ENCODE measurements around the gene ZNF616.

Gene ZNF616

GRCh38 chr19:52148256-52148655 is 8.5 kb upstream of the ZNF616 start:
- H3K4me3 ChIP-seq (ENCODE audit: low read depth in 1 of 2, low read length in 2 of 2), result no peak overlapping the region
- TF ChIP-seq, protein P1, sequence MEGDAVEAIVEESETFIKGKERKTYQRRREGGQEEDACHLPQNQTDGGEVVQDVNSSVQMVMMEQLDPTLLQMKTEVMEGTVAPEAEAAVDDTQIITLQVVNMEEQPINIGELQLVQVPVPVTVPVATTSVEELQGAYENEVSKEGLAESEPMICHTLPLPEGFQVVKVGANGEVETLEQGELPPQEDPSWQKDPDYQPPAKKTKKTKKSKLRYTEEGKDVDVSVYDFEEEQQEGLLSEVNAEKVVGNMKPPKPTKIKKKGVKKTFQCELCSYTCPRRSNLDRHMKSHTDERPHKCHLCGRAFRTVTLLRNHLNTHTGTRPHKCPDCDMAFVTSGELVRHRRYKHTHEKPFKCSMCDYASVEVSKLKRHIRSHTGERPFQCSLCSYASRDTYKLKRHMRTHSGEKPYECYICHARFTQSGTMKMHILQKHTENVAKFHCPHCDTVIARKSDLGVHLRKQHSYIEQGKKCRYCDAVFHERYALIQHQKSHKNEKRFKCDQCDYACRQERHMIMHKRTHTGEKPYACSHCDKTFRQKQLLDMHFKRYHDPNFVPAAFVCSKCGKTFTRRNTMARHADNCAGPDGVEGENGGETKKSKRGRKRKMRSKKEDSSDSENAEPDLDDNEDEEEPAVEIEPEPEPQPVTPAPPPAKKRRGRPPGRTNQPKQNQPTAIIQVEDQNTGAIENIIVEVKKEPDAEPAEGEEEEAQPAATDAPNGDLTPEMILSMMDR (IDR thresholded peaks at IDR 0.05; ENCODE audit: borderline replicate concordance, extremely low read depth, low read length, poor library complexity, severe bottlenecking), result no peak
- no peak for TF ChIP-seq EZH2 (IDR thresholded peaks at IDR 0.05; ENCODE audit: borderline replicate concordance, low read depth, low read length, severe bottlenecking)
- no peaks in the 10 kb centered on the region for H3K27me3 ChIP-seq (ENCODE audit: insufficient read depth, low read length, poor library complexity)
- peaks cover 6% of the 10 kb centered on the region; the same call in 1 of the 2 replicates for H3K36me3 ChIP-seq (ENCODE audit: insufficient read depth, low read length)
- no peak overlapping the region for H3K9ac ChIP-seq (ENCODE audit: low read depth, low read length)
- no peak for DNase-seq
- no peak overlapping the region for H3K27ac ChIP-seq (ENCODE audit: low read length)
- peaks cover 30% of the 10 kb centered on the region for H3K9me3 ChIP-seq (ENCODE audit: insufficient read depth, low read length, severe bottlenecking)
- no peaks in the 10 kb centered on the region for H3K79me2 ChIP-seq (ENCODE audit: insufficient read depth, low read length)
- no peak for ATAC-seq (ENCODE audit: insufficient read depth, low read depth)
- H4K20me1 ChIP-seq (ENCODE audit: insufficient read depth, low read length), result no peaks in the 10 kb centered on the region
- H3K4me2 ChIP-seq (ENCODE audit: insufficient read depth, low read length), result no peak overlapping the region
- H2AFZ ChIP-seq (ENCODE audit: low read depth, low read length), result no peak overlapping the region
- no peaks in the 10 kb centered on the region for H3K4me1 ChIP-seq (ENCODE audit: insufficient read depth, low read length)

DNA sequence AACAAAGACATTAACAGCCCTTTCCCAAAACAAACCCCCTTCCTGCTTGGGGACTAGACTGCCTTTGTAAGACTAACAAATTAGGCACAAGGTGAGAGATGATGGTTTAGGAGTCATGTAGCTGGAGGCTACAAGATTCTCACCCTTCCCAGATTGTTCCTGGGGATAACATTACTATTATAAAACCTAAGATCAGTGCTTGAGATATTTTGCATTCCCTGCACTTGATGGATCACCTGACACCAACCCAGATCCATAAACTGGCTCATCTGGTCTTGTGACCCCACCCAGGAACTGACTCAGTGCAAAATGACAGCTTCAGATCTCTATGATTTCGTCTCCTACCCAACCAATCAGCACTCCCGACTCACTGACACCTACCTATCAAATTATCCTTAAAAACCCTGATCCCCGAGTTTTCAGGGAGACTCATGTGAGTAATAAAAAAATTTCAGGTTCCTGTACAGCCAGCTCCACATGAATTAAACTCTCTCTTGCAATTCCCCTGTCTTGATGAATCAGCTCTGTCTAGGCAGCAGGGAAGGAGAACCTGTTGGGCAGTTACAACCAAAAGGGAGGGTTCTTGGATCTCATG is 2.4 kb upstream of the ZNF616 start:
- peaks cover 3% of the 10 kb centered on the region for H3K9me3 ChIP-seq (ENCODE audit: insufficient read depth, low read length, severe bottlenecking)
- H3K9ac ChIP-seq (ENCODE audit: low read depth, low read length), result no peak overlapping the region
- H3K4me2 ChIP-seq (ENCODE audit: insufficient read depth, low read length), result no peak overlapping the region
- no peak for ATAC-seq (ENCODE audit: insufficient read depth, low read depth)
- no peaks in the 10 kb centered on the region for H4K20me1 ChIP-seq (ENCODE audit: insufficient read depth, low read length)
- H3K4me3 ChIP-seq (ENCODE audit: low read depth in 1 of 2, low read length in 2 of 2), result no peak overlapping the region
- H3K79me2 ChIP-seq (ENCODE audit: insufficient read depth, low read length), result peaks cover 26% of the 10 kb centered on the region
- peaks cover 2% of the 10 kb centered on the region; the same call in 1 of the 2 replicates for H3K36me3 ChIP-seq (ENCODE audit: insufficient read depth, low read length)
- H2AFZ ChIP-seq (ENCODE audit: low read depth, low read length), result no peak overlapping the region
- no peaks in the 10 kb centered on the region for H3K27me3 ChIP-seq (ENCODE audit: insufficient read depth, low read length, poor library complexity)
- H3K4me1 ChIP-seq (ENCODE audit: insufficient read depth, low read length), result peaks cover 24% of the 10 kb centered on the region
- TF ChIP-seq, protein P1 (IDR thresholded peaks at IDR 0.05; ENCODE audit: borderline replicate concordance, extremely low read depth, low read length, poor library complexity, severe bottlenecking), result no peak
- no peak for TF ChIP-seq EZH2 (IDR thresholded peaks at IDR 0.05; ENCODE audit: borderline replicate concordance, low read depth, low read length, severe bottlenecking)
- no peak for DNase-seq
- H3K27ac ChIP-seq (ENCODE audit: low read length), result no peak overlapping the region

- peaks cover 32% of the 10 kb centered on the region for H3K79me2 ChIP-seq (ENCODE audit: insufficient read depth, low read length)
- H3K27ac ChIP-seq (ENCODE audit: low read length), result no peak overlapping the region
- TF ChIP-seq, protein P1 (IDR thresholded peaks at IDR 0.05; ENCODE audit: borderline replicate concordance, extremely low read depth, low read length, poor library complexity, severe bottlenecking), result no peak
- TF ChIP-seq EZH2 (IDR thresholded peaks at IDR 0.05; ENCODE audit: borderline replicate concordance, low read depth, low read length, severe bottlenecking), result no peak
These were observed 1.5 kb upstream of the ZNF616 start for GRCh38 chr19:52141203-52141602.

More at GRCh38 chr19:52141203-52141602, 1.5 kb upstream of the ZNF616 start:
- peaks cover 24% of the 10 kb centered on the region for H3K4me1 ChIP-seq (ENCODE audit: insufficient read depth, low read length)
- H2AFZ ChIP-seq (ENCODE audit: low read depth, low read length), result no peak overlapping the region
- DNase-seq, result no peak
- no peak overlapping the region for H3K4me3 ChIP-seq (ENCODE audit: low read depth in 1 of 2, low read length in 2 of 2)
- ATAC-seq (ENCODE audit: insufficient read depth, low read depth), result no peak
- H3K4me2 ChIP-seq (ENCODE audit: insufficient read depth, low read length), result no peak overlapping the region
- no peak overlapping the region for H3K9ac ChIP-seq (ENCODE audit: low read depth, low read length)
- no peaks in the 10 kb centered on the region for H4K20me1 ChIP-seq (ENCODE audit: insufficient read depth, low read length)
- H3K9me3 ChIP-seq (ENCODE audit: insufficient read depth, low read length, severe bottlenecking), result peaks cover 6% of the 10 kb centered on the region
- no peaks in the 10 kb centered on the region for H3K27me3 ChIP-seq (ENCODE audit: insufficient read depth, low read length, poor library complexity)
- peaks cover 8% of the 10 kb centered on the region for H3K36me3 ChIP-seq (ENCODE audit: insufficient read depth, low read length)
